K562 (cell line): ENCODE results near the gene POLRMT. TPM values are rescaled to one million over a fixed set of nuclear protein-coding genes. Genes with fewer than 3 reads are reported as not detected.

Experiments used
- CGGBP1 ChIP-seq: fragments of 250-450 bp; sonication (Bioruptor Pico); IDR thresholded peaks from 2 replicates; pipeline ENCODE4 v1.9.0; 2021; ENCODE audit warnings: mild to moderate bottlenecking
- ETS2 ChIP-seq: IDR thresholded peaks from 2 replicates; pipeline ENCODE4 v1.6.1; 2016; ENCODE audit warnings: borderline replicate concordance, missing genetic modification characterization, mild to moderate bottlenecking, moderate library complexity, missing compliant biosample characterization; ENCODE audit not compliant: poor library complexity, severe bottlenecking
- EWSR1 ChIP-seq: fragments of 450-650 bp; IDR thresholded peaks from 2 replicates; pipeline ENCODE4 v1.6.1; 2018; ENCODE audit warnings: borderline replicate concordance, mild to moderate bottlenecking, low read depth, moderate library complexity; ENCODE audit not compliant: partially characterized antibody
- FOXK2 ChIP-seq, 2 experiments: fragments of 450-650 bp; IDR thresholded peaks in 1 of 2; conservative IDR thresholded peaks in 1 of 2; 2 replicates each; pipeline ENCODE4 v1.6.1; 2016; ENCODE audit warnings: low read depth in 2 of 2, mild to moderate bottlenecking in 1 of 2
- FOXM1 ChIP-seq, 2 experiments: fragments of 450-650 bp in 1 of 2; sonication (generic) in 1 of 2; formaldehyde crosslinking in 1 of 2; IDR thresholded peaks; 2 replicates each; pipeline versions ENCODE4 v1.6.1 to v1.9.0; 2017 to 2022; ENCODE audit warnings: low read depth in 2 of 2, mild to moderate bottlenecking in 2 of 2, missing genetic modification reagents in 1 of 2, moderate library complexity in 1 of 2
- HNRNPH1 ChIP-seq: fragments of 200-400 bp; formaldehyde crosslinking; optimal IDR thresholded peaks from 2 replicates; pipeline ENCODE3; 2017; ENCODE audit warnings: low read depth, mild to moderate bottlenecking, low read length, moderate library complexity
- MAZ ChIP-seq, 2 experiments: fragments of 450-650 bp in 1 of 2; sonication (generic) in 1 of 2; formaldehyde crosslinking; IDR thresholded peaks in 1 of 2; conservative IDR thresholded peaks in 1 of 2; 2 replicates each; pipeline versions ENCODE4 v1.4.0 to v1.5.0; 2020; ENCODE audit warnings: mild to moderate bottlenecking in 1 of 2, missing genetic modification reagents in 1 of 2
- NCOA1 ChIP-seq: fragments of 450-650 bp; IDR thresholded peaks from 2 replicates; pipeline ENCODE4 v1.6.1; 2016; ENCODE audit warnings: low read depth
- NEUROD1 ChIP-seq: fragments of 150-350 bp; IDR thresholded peaks from 2 replicates; pipeline ENCODE4 v1.6.1; 2014; ENCODE audit warnings: borderline replicate concordance, low read length, low read depth; ENCODE audit not compliant: partially characterized antibody
- SIN3B ChIP-seq: fragments of 450-650 bp; IDR thresholded peaks from 2 replicates; pipeline ENCODE4 v1.6.1; 2017; ENCODE audit warnings: low read depth, mild to moderate bottlenecking, moderate library complexity
- SPI1 ChIP-seq: IDR thresholded peaks from 2 replicates; pipeline ENCODE4 v1.6.1; 2011; ENCODE audit warnings: low read depth, low read length, control low read depth, borderline replicate concordance
- TAF15 ChIP-seq: fragments of 200-400 bp; formaldehyde crosslinking; IDR thresholded peaks from 2 replicates; pipeline ENCODE4 v1.6.1; 2017; ENCODE audit warnings: mild to moderate bottlenecking, low read depth, low read length, moderate library complexity
- TFE3 ChIP-seq: fragments of 450-650 bp; formaldehyde crosslinking; IDR thresholded peaks from 2 replicates; pipeline ENCODE4 v1.4.0; 2020; ENCODE audit warnings: mild to moderate bottlenecking, mixed read lengths
- ZBTB11 ChIP-seq, 3 experiments: fragments of 200-800 bp in 1 of 3; fragments of 250-450 bp in 1 of 3; fragments of 450-650 bp in 1 of 3; sonication (Bioruptor Pico) in 1 of 3; sonication (Bioruptor generic) in 1 of 3; formaldehyde crosslinking in 1 of 3; IDR thresholded peaks; 2 replicates each; pipeline versions ENCODE4 v1.6.1 to v1.8.0; 2016 to 2022; ENCODE audit warnings: mild to moderate bottlenecking in 2 of 3, missing genetic modification characterization in 2 of 3, missing compliant biosample characterization in 1 of 3, moderate library complexity in 1 of 3
- ZBTB43 ChIP-seq: sonication (generic); formaldehyde crosslinking; IDR thresholded peaks from 2 replicates; pipeline ENCODE4 v1.8.0; 2023; ENCODE audit warnings: mild to moderate bottlenecking, missing genetic modification reagents
- ZBTB8A ChIP-seq: fragments of 450-650 bp; IDR thresholded peaks from 2 replicates; pipeline ENCODE4 v1.6.1; 2018; ENCODE audit warnings: mild to moderate bottlenecking, moderate library complexity; ENCODE audit not compliant: partially characterized antibody
- ZNF253 ChIP-seq: fragments of 250-450 bp; sonication (Bioruptor Pico); conservative IDR thresholded peaks from 2 replicates; pipeline ENCODE4 v1.6.1; 2021; ENCODE audit warnings: mild to moderate bottlenecking
- polyA plus RNA-seq, 8 experiments: library from polyadenylated mRNA; depleted of rRNA in 4 of 8; stranded (reverse) in 5 of 8; unstranded in 3 of 8; fragments of >200 nt; fragmentation: Nextera tagmentation in 2 of 8; fragmentation: Illumina TruSeq in 1 of 8; extraction: Ambion mirVana in 2 of 8; extraction: Trizol in 1 of 8; gene quantifications; 2 replicates each; pipeline versions ENCODE4 v1.2.1 to v1.2.3, GENCODE V29; 2011 to 2014; ENCODE audit warnings: inconsistent platforms in 1 of 8, missing spikeins in 1 of 8
- total RNA-seq, 7 experiments: library from RNA; depleted of rRNA in 6 of 7; stranded (reverse); fragments of >200 nt in 6 of 7; fragmentation: Illumina TruSeq in 2 of 7; extraction: Trizol in 2 of 7; gene quantifications; 2 replicates each; pipeline versions ENCODE4 v1.2.1 to v1.2.3, GENCODE V29; 2011 to 2021; ENCODE audit warnings: low replicate concordance in 1 of 7

Gene POLRMT
- total and polyA plus RNA-seq, 9 of the 15 experiments (the other 6 are each of a cell fraction or from before 2014, with no cell fraction given) = 30.3 to 144 (median 68.0) TPM

GRCh38 chr19:572743-573518 is 60.4 kb downstream of the POLRMT start (continued):
- TF ChIP-seq FOXM1 (IDR thresholded peaks at IDR 0.05; ENCODE audit: low read depth) (no peak), FOXM1 (CRISPR knock-in tag; IDR thresholded peaks at IDR 0.05; ENCODE audit: low read depth) (no peak), CGGBP1 (CRISPR knock-in tag) (no peak), ZBTB11 (CRISPR knock-in tag; IDR thresholded peaks at IDR 0.05) (no peak), FOXK2 (conservative IDR thresholded peaks at IDR 0.05 in 1 of 2, IDR thresholded peaks at IDR 0.05 in 1 of 2; ENCODE audit: low read depth in 2 of 2) (no peak), ETS2 (tag) (no peak), SIN3B (no peak), ZNF253 (CRISPR knock-in tag) (no peak), NCOA1 (no peak), ZBTB43 (peak; percentile 59; the same call in 1 of the 2 replicates), ZBTB8A (no peak), TAF15 (no peak), MAZ (CRISPR knock-in tag; conservative IDR thresholded peaks at IDR 0.05 in 1 of 2, IDR thresholded peaks at IDR 0.05 in 1 of 2) (no peak; a peak in 1 of 4 replicates), NEUROD1 (no peak), SPI1 (no peak), TFE3 (CRISPR knock-in tag) (no peak), HNRNPH1 (no peak), EWSR1 (no peak)
